Testis (tissue), 2 donors: ENCODE measurements around the gene KHDRBS2.

Experiments
- CTCF ChIP-seq, 3 experiments: fragments of 450-650 bp in 2 of 3; fragments of 200-600 bp in 1 of 3; sonication (generic) in 1 of 3; IDR thresholded peaks; one replicate each; pipeline ENCODE4 v1.5.1; 2016 to 2019; ENCODE audit warnings: antibody characterized with exemption in 3 of 3, mild to moderate bottlenecking in 2 of 3, moderate library complexity in 1 of 3
- POLR2A ChIP-seq: fragments of 450-650 bp; IDR thresholded peaks from one replicate; pipeline ENCODE4 v1.6.1; 2017; ENCODE audit warnings: antibody characterized with exemption, mild to moderate bottlenecking, moderate library complexity

- TF ChIP-seq CTCF (IDR thresholded peaks at IDR 0.05) = no peak
- TF ChIP-seq POLR2A = no peak
Measured at GRCh38 chr6:62103186-62103859, 182.7 kb downstream of the KHDRBS2 start.
